Keratinocyte (primary cell): ENCODE results near the gene AMIGO1. TPM values are rescaled to one million over a fixed set of nuclear protein-coding genes. Genes with fewer than 3 reads are reported as not detected.

Source experiments
- DNase-seq: peaks from one replicate; pipeline ENCODE4 v3.0.0-alpha.2; 2011; ENCODE audit warnings: low read depth, missing footprints, low spot score
- FAIRE-seq: peaks from 2 replicates; lab custom pipeline; 2011; peaks lifted over from hg19 to GRCh38; lab: Jason Lieb, UNC
- H2AFZ ChIP-seq: 2 replicates; pipeline ENCODE4 v1.6.0; 2012; ENCODE audit warnings: low read length, control low read depth, inconsistent platforms; ENCODE audit not compliant: control insufficient read depth
- H3K27ac ChIP-seq: 2 replicates; pipeline ENCODE4 v1.5.1; 2011; ENCODE audit warnings: low read length; ENCODE audit not compliant: control insufficient read depth, insufficient read depth
- H3K27me3 ChIP-seq: 3 replicates; pipeline ENCODE4 v1.6.0; 2011; ENCODE audit warnings: low read length; ENCODE audit not compliant: control insufficient read depth, insufficient read depth; ENCODE audit errors: extremely low read depth
- H3K36me3 ChIP-seq, 2 experiments: 2 replicates in 1 of 2; 3 replicates in 1 of 2; pipeline ENCODE4 v1.5.1; 2011; ENCODE audit warnings: low read length in 2 of 2, mild to moderate bottlenecking in 1 of 2; ENCODE audit not compliant: control insufficient read depth in 2 of 2, insufficient read depth in 2 of 2; ENCODE audit errors: extremely low read depth in 1 of 2
- H3K4me1 ChIP-seq: 3 replicates; pipeline ENCODE4 v1.5.1; 2011; ENCODE audit warnings: low read length; ENCODE audit not compliant: control insufficient read depth, insufficient read depth; ENCODE audit errors: extremely low read depth
- H3K4me2 ChIP-seq: 3 replicates; pipeline ENCODE4 v1.6.0; 2011; ENCODE audit warnings: low read depth, low read length; ENCODE audit not compliant: control insufficient read depth, insufficient read depth; ENCODE audit errors: extremely low read depth
- H3K4me3 ChIP-seq, 3 experiments: fragments of 200-600 bp in 1 of 3; sonication (generic) in 1 of 3; 2 replicates in 2 of 3; 3 replicates in 1 of 3; pipeline ENCODE4 v1.5.1; 2011 to 2016; ENCODE audit warnings: low read length in 3 of 3, mild to moderate bottlenecking in 3 of 3, control low read depth in 2 of 3, inconsistent platforms in 1 of 3, low read depth in 1 of 3, mixed read lengths in 1 of 3, mixed run types in 1 of 3, moderate library complexity in 1 of 3; ENCODE audit not compliant: control insufficient read depth in 2 of 3, insufficient read depth in 2 of 3; ENCODE audit errors: extremely low read depth in 1 of 3
- H3K79me2 ChIP-seq: 2 replicates; pipeline ENCODE4 v1.6.0; 2012; ENCODE audit warnings: low read length; ENCODE audit not compliant: control insufficient read depth, insufficient read depth
- H3K9ac ChIP-seq: 3 replicates; pipeline ENCODE4 v1.6.0; 2011; ENCODE audit warnings: low read length; ENCODE audit not compliant: control insufficient read depth, insufficient read depth; ENCODE audit errors: extremely low read depth
- H3K9me1 ChIP-seq: 3 replicates; pipeline ENCODE4 v1.6.0; 2011; ENCODE audit warnings: low read length; ENCODE audit not compliant: control insufficient read depth, insufficient read depth; ENCODE audit errors: extremely low read depth
- H3K9me3 ChIP-seq: 2 replicates; pipeline ENCODE4 v1.5.1; 2012; ENCODE audit warnings: low read depth, low read length; ENCODE audit not compliant: control insufficient read depth
- H4K20me1 ChIP-seq: 3 replicates; pipeline ENCODE4 v1.6.0; 2011; ENCODE audit warnings: low read length; ENCODE audit not compliant: control insufficient read depth, insufficient read depth; ENCODE audit errors: extremely low read depth
- CTCF ChIP-seq, 3 experiments: IDR thresholded peaks in 1 of 3; conservative IDR thresholded peaks in 1 of 3; optimal IDR thresholded peaks in 1 of 3; 2 replicates in 2 of 3; 3 replicates in 1 of 3; pipeline versions ENCODE3 to v1.5.1; 2011; ENCODE audit warnings: low read length in 3 of 3, mild to moderate bottlenecking in 3 of 3, moderate library complexity in 2 of 3, control low read depth in 1 of 3, inconsistent platforms in 1 of 3; ENCODE audit not compliant: insufficient read depth in 2 of 3; ENCODE audit errors: extremely low read depth in 1 of 3
- EZH2 ChIP-seq: IDR thresholded peaks from one replicate; pipeline ENCODE4 v1.6.1; 2012; ENCODE audit warnings: inconsistent platforms, mild to moderate bottlenecking, low read length, moderate library complexity
- dilution Hi-C: fragments of 300-500 bp; cut with MboI; formaldehyde crosslinking; loops from one replicate; pipeline ENCODE4 v1.7.0; 2020; ENCODE audit warnings: low sequenced_read_pairs; ENCODE audit not compliant: extremely low pct_ligation_motif_present
- polyA plus RNA-seq, 5 experiments: library from polyadenylated mRNA; depleted of rRNA in 3 of 5; stranded (reverse) in 3 of 5; stranded (forward) in 1 of 5; unstranded in 1 of 5; fragments of >200 nt; gene quantifications; 1 replicate in 1 of 5; 2 replicates in 3 of 5; 3 replicates in 1 of 5; pipeline versions ENCODE4 v1.2.1 to v1.2.3, GENCODE V29; 2011 to 2012; ENCODE audit warnings: missing spikeins in 2 of 5, low read depth in 1 of 5, low replicate concordance in 1 of 5

AMIGO1 gene
- polyA plus RNA-seq, 1 donor (not counting 4 experiments of a cell fraction or from before 2014, with no cell fraction given): 0.26 TPM

GRCh38 chr1:109468061-109468460 lies 41.5 kb downstream of the AMIGO1 start:
- H4K20me1 ChIP-seq: no peaks in the 10 kb centered on the region
- H3K36me3 ChIP-seq: no peaks in the 10 kb centered on the region
- no peak for FAIRE-seq
- DNase-seq: no peak
- no peak overlapping the region for H3K4me2 ChIP-seq
- no peaks in the 10 kb centered on the region for H3K79me2 ChIP-seq
- no peaks in the 10 kb centered on the region for H3K9me3 ChIP-seq
- no peak overlapping the region for H2AFZ ChIP-seq
- no peak overlapping the region for H3K9ac ChIP-seq
- H3K27me3 ChIP-seq: peaks cover 79% of the 10 kb centered on the region
- dilution Hi-C loops: no loop called here
- no peak overlapping the region for H3K4me3 ChIP-seq
- no peak for TF ChIP-seq CTCF (optimal IDR thresholded peaks at IDR 0.05 in 1 of 3, IDR thresholded peaks at IDR 0.05 in 1 of 3, conservative IDR thresholded peaks at IDR 0.05 in 1 of 3; ENCODE audit: extremely low read depth in 1 of 3, insufficient read depth in 2 of 3, low read length in 3 of 3)
- no peaks in the 10 kb centered on the region for H3K9me1 ChIP-seq
- no peaks in the 10 kb centered on the region for H3K4me1 ChIP-seq
- no peak overlapping the region for H3K27ac ChIP-seq

GRCh38 chr1:109467301-109467777 lies 42.2 kb downstream of the AMIGO1 start:
- Histone ChIP-seq H3K9ac (no peak overlapping the region), H3K9me1 (no peaks in the 10 kb centered on the region), H3K27me3 (peaks cover 74% of the 10 kb centered on the region), H3K27ac (no peak overlapping the region), H3K9me3 (no peaks in the 10 kb centered on the region), H3K4me2 (no peak overlapping the region), H2AFZ (no peak overlapping the region), H3K36me3 (no peaks in the 10 kb centered on the region), H3K4me1 (no peaks in the 10 kb centered on the region), H3K79me2 (no peaks in the 10 kb centered on the region), H4K20me1 (no peaks in the 10 kb centered on the region), H3K4me3 (no peak overlapping the region)
- no peak for TF ChIP-seq EZH2
- TF ChIP-seq CTCF (optimal IDR thresholded peaks at IDR 0.05 in 1 of 3, IDR thresholded peaks at IDR 0.05 in 1 of 3, conservative IDR thresholded peaks at IDR 0.05 in 1 of 3; ENCODE audit: extremely low read depth in 1 of 3, insufficient read depth in 2 of 3, low read length in 3 of 3): no peak
- no peak for FAIRE-seq
- dilution Hi-C loops: no loop called here
- DNase-seq: no peak
